Heart right ventricle (tissue), 16 donors: ENCODE measurements around the gene GIMAP4. TPM values are rescaled to one million over a fixed set of nuclear protein-coding genes. Genes with fewer than 3 reads are reported as not detected.
"Not testable (repeated sequence)": the region's sequence is repeated elsewhere in the genome, so short reads cannot be mapped to it uniquely, and the experiment has no call there.

Source experiments
- ATAC-seq, 8 donors: fragments of 200-7000 bp; cut with Tn5 transposase; one replicate each; pipeline ENCODE4 v1.9.1; 2020; ENCODE audit warnings: mild to moderate bottlenecking in 8 of 8, moderate library complexity in 8 of 8, moderate number of reproducible peaks in 1 of 8
- DNase-seq, 2 donors: peaks; one replicate each; pipeline ENCODE4 v3.0.0-alpha.2; 2020
- H3K27ac ChIP-seq, 10 donors: fragments of 200-600 bp; sonication (generic) in 2 of 10; one replicate each; pipeline versions ENCODE4 v1.5.0 to v1.8.0; 2020 to 2022; ENCODE audit warnings: mild to moderate bottlenecking in 3 of 10
- H3K27me3 ChIP-seq, 7 donors: fragments of 200-600 bp; one replicate each; pipeline ENCODE4 v1.8.0; 2021 to 2022; ENCODE audit warnings: mild to moderate bottlenecking in 2 of 7
- H3K36me3 ChIP-seq, 9 donors: fragments of 200-600 bp; sonication (generic) in 1 of 9; one replicate each; pipeline versions ENCODE4 v1.5.0 to v1.8.0; 2020 to 2022; ENCODE audit warnings: mild to moderate bottlenecking in 2 of 9
- H3K4me1 ChIP-seq, 9 donors: fragments of 200-600 bp; sonication (generic) in 1 of 9; one replicate each; pipeline versions ENCODE4 v1.5.0 to v1.8.0; 2020 to 2022; ENCODE audit warnings: mild to moderate bottlenecking in 4 of 9
- H3K4me3 ChIP-seq, 10 donors: fragments of 200-600 bp; sonication (generic) in 2 of 10; one replicate each; pipeline versions ENCODE4 v1.5.0 to v1.8.0; 2020 to 2022; ENCODE audit warnings: mild to moderate bottlenecking in 7 of 10, moderate library complexity in 2 of 10
- H3K9me3 ChIP-seq, 11 donors: fragments of 200-600 bp in 10 of 11; sonication (generic) in 2 of 11; one replicate each; pipeline versions ENCODE4 v1.5.0 to v1.8.0; 2013 to 2022; ENCODE audit warnings: mild to moderate bottlenecking in 2 of 11, control low read depth in 1 of 11, moderate library complexity in 1 of 11
- CTCF ChIP-seq, 9 donors: fragments of 200-600 bp; sonication (generic) in 2 of 9; IDR thresholded peaks; one replicate each; pipeline versions ENCODE4 v1.5.0 to v1.8.0; 2021 to 2022; ENCODE audit warnings: antibody characterized with exemption in 9 of 9, mild to moderate bottlenecking in 5 of 9, moderate library complexity in 1 of 9
- WGBS, 2 donors: extraction: QIAGEN DNeasy Blood & Tissue Kit; methylation state at CpG; one replicate each; pipeline ENCODE4 v1.1.7; 2013; ENCODE audit warnings: inconsistent platforms in 1 of 2; 5-methylcytosine and 5-hydroxymethylcytosine counted together
- intact Hi-C, 10 donors: fragments of 100-400 bp; cut with DNase I; formaldehyde crosslinking; loops; one replicate each; pipeline versions ENCODE4 v1.11.1 to v1.14.2; 2022
- long read RNA-seq, 3 donors: library from polyadenylated mRNA; unstranded; transcript quantifications; one replicate each; pipeline ENCODE4 v2.0.0, GENCODE V29; 2020 to 2021
- polyA plus RNA-seq, 2 donors: library from polyadenylated mRNA; stranded (reverse); fragments of 200-250 nt; gene quantifications; one replicate each; pipeline ENCODE4 v1.2.3, GENCODE V29; 2013
- total RNA-seq, 10 donors: library from RNA; stranded (reverse); fragmentation: NEBNext Ultra II Directional in 3 of 10; extraction: Animal tissue kit (Norgen Biotek cat#: 25700) in 3 of 10; gene quantifications; one replicate each; pipeline versions ENCODE4 v1.2.1 to v1.2.4, GENCODE V29; 2021 to 2023
- donor health status: Arrhythmogenic right ventricular cardiomyopathy.
- donor health status: ischemic (EF 13 %, LVEDD 7.1; RV severe dilation, severe dysfunction).
- donor health status: healthy with polysubstance abuse.
- donor health status: DM: no; HTN: yes; CAD: no.
- donor health status: DM: no; HTN: no; CAD: no.
- donor health status: ischemic (EF 25% LVEDD 6.9; RV normal size, moderate dysfunction).
- donor health status: ischemic (EF 25% LVEDD 5.7; RV mildly dilated, moderate dysfunction).
- donor health status: healthy.
- donor health status: DM: yes; HTN: yes; CAD: no.
- donor health status: Ischemic cardiomyopathy.
- donor health status: ischemic (EF 35%, LVEDD 5.7; RV mildly dilated, moderate dysfunction).
- donor health status: nonischemic (EF 11% LVEDD 7.7; RV severe dilation, severe dysfunction).
- donor health status: DM: yes; HTN: yes; CAD: no.
- donor health status: PGD.
- donor health status: ischemic (EF 29% LVEDD 5.4; RV normal size, mild dysfunction).
- donor health status: nonischemic (EF 23%, LVEDD 6.1; RV moderate dilation, normal function).

GIMAP4 gene
- total RNA-seq (10 to 100 TPM; 19.7 to 68.6 (median 31.0) TPM), polyA plus RNA-seq (10 to 100 TPM; 39.0 to 50.8 TPM)
- long read RNA-seq, donor 1, transcript GIMAP4-201 (3 exons, 2,060 nt), result major isoform, 39 of 46 reads
- long read RNA-seq, donor 1, transcript GIMAP4-202 (3 exons, 1,569 nt), result minor isoform, 5 of 46 reads
- long read RNA-seq, donor 1, partial matches to known transcripts, result 0 of 46 reads
- long read RNA-seq, donor 1, other reads (novel, unspliced or antisense), result 0 of 46 reads
- long read RNA-seq, donor 2, transcript GIMAP4-201 (3 exons, 2,060 nt), result major isoform, 27 of 34 reads
- long read RNA-seq, donor 2, partial matches to known transcripts, result 1 of 34 reads
- long read RNA-seq, donor 2, other reads (novel, unspliced or antisense), result 4 of 34 reads
- long read RNA-seq, donor 3, transcript GIMAP4-201 (3 exons, 2,060 nt), result major isoform, 54 of 63 reads
- long read RNA-seq, donor 3, partial matches to known transcripts, result 1 of 63 reads
- long read RNA-seq, donor 3, other reads (novel, unspliced or antisense), result 5 of 63 reads

- peak within 1 kb of the TSS; percentile 55 to 97 (median 89) for H3K27ac ChIP-seq
- WGBS, 2 donors, result 59 to 68% methylated on average over 9 of the region's 9 CpGs
- peak in 1 of 2 donors; percentile 51 for DNase-seq
Observed at GRCh38 chr7:150567169-150567568, at the start of gene GIMAP4. TSS of gene GIMAP4 (plus strand) at chr7:150567390. CDS start at chr7:150569902, 2,512 bp downstream.

DNA sequence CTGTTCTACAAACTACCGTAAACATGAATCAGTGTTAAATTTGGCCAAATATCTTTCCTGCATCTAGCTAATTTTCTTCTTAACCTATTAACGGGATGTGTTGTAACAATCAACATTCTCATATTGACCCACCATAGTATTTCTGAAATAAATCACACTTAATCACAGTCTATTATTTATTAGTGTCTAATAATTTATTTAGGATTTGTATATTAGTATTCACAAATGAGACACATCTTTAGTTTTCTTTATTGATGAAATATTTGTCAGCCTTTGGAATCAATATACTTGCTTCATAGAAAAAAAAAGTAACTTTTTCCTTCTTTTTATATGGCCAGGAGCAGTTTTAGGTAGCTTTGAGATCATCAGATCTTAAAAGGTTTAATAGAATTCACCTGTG lies 47.9 kb upstream of the GIMAP4 start:
- no peak for ATAC-seq
- Histone ChIP-seq H3K27ac (peak overlapping the region; percentile 27 to 95 (median 80)), H3K9me3 (peaks cover 0 to 5% (median 0%) of the 10 kb centered on the region in 11 donors), H3K4me3 (peak overlapping the region in 9 of 10 donors; percentile 23 to 68 (median 57)), H3K36me3 (peaks cover 0 to 27% (median 4%) of the 10 kb centered on the region in 9 donors), H3K4me1 (peaks cover 0 to 10% (median 0%) of the 10 kb centered on the region in 9 donors), H3K27me3 (no peaks in the 10 kb centered on the region)
- TF ChIP-seq CTCF (IDR thresholded peaks at IDR 0.05), result no peak
- DNase-seq, result no peak
- intact Hi-C loops, result loop anchor here in 6 of 10 donors (2.0 to 10.0 kb wide), 10 partner anchors 37 to 235 kb away; partner anchors contain the start of genes GIMAP8 (in 4 of the 6), GIMAP4 (in 2 of the 6), GIMAP5 (in 1 of the 6) and GIMAP6 (in 1 of the 6)
- 51 to 52% methylated on average over 2 of the region's 2 CpGs for WGBS, 2 donors

More at GRCh38 chr7:150567169-150567568, at the start of gene GIMAP4:
- intact Hi-C loops, result loop anchor here in 6 of 10 donors (5.0 to 10.0 kb wide), 8 partner anchors 45 to 188 kb away; partner anchors contain the start of genes GIMAP8 (in 4 of the 6), GIMAP1 (in 1 of the 6) and GIMAP5 (in 1 of the 6)
- H3K4me3 ChIP-seq, result peak within 1 kb of the TSS; percentile 37 to 72 (median 60)
- ATAC-seq, result peak; percentile 64 to 90 (median 82)
- peaks cover 0 to 16% (median 0%) of the 10 kb centered on the region in 11 donors for H3K9me3 ChIP-seq
- no peaks in the 10 kb centered on the region for H3K27me3 ChIP-seq
- peaks cover 0 to 33% (median 11%) of the 10 kb centered on the region in 9 donors for H3K4me1 ChIP-seq
- peaks cover 0 to 24% (median 15%) of the 10 kb centered on the region in 9 donors for H3K36me3 ChIP-seq
- TF ChIP-seq CTCF (IDR thresholded peaks at IDR 0.05), result no peak

DNA sequence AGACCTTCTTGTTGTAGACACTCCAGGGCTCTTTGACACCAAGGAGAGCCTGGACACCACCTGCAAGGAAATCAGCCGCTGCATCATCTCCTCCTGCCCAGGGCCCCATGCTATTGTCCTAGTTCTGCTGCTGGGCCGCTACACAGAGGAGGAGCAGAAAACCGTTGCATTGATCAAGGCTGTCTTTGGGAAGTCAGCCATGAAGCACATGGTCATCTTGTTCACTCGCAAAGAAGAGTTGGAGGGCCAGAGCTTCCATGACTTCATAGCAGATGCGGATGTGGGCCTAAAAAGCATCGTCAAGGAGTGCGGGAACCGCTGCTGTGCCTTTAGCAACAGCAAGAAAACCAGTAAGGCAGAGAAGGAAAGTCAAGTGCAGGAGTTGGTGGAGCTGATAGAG lies 47.0 kb upstream of the GIMAP4 start:
- peak overlapping the region in 9 of 10 donors; percentile 9 to 68 (median 57) for H3K4me3 ChIP-seq
- peak overlapping the region; percentile 27 to 95 (median 80) for H3K27ac ChIP-seq
- peaks cover 0 to 27% (median 4%) of the 10 kb centered on the region in 9 donors for H3K36me3 ChIP-seq
- WGBS, 2 donors, result 66 to 86% methylated on average over 8 of the region's 8 CpGs
- no peak for TF ChIP-seq CTCF (IDR thresholded peaks at IDR 0.05)
- intact Hi-C loops, result loop anchor here in 2 of 10 donors (5.0 kb wide), 3 partner anchors 47 to 237 kb away; partner anchors contain the start of genes GIMAP1 (in 1 of the 2) and GIMAP4 (in 1 of the 2)
- H3K4me1 ChIP-seq, result peaks cover 0 to 10% (median 0%) of the 10 kb centered on the region in 9 donors
- no peak for DNase-seq
- peaks cover 0 to 11% (median 0%) of the 10 kb centered on the region in 11 donors for H3K9me3 ChIP-seq
- H3K27me3 ChIP-seq, result no peaks in the 10 kb centered on the region
- peak in 2 of 8 donors; percentile 47 to 52 for ATAC-seq

DNA sequence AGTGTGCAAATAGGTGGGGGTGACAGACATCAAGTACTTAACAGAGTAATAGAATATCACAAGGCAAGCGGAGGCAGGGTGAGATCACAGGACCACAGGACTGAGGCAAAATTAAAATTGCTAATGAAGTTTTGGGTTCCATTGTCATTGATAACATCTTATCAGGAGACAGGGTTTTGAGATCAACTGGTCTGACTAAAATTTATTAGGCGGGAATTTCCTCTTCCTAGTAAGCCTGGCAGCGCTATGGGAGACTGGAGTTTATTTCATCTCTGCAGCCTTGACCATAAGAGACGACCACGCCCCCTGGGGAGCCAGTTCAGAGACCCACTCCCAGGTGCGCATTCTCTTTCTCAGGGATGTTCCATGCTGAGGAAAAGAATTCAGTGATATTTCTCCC lies 44.3 kb upstream of the GIMAP4 start:
- ATAC-seq, DNase-seq, H3K27me3 ChIP-seq, H3K4me3 ChIP-seq: not testable (repeated sequence)
- WGBS, 2 donors, result 66 to 68% methylated on average over 6 of the region's 6 CpGs
- Histone ChIP-seq H3K9me3 (peaks cover 0 to 27% (median 3%) of the 10 kb centered on the region in 11 donors), H3K36me3 (peaks cover 0 to 27% (median 4%) of the 10 kb centered on the region in 9 donors), H3K27ac (peak overlapping the region in 1 of 10 donors; percentile 3), H3K4me1 (peaks cover 0 to 10% (median 0%) of the 10 kb centered on the region in 9 donors)
- intact Hi-C loops, result loop anchor here in 2 of 10 donors (5.0 kb wide), 3 partner anchors 44 to 234 kb away; partner anchors contain the start of genes GIMAP1 (in 1 of the 2) and GIMAP4 (in 1 of the 2)
